A549 (cell line): ENCODE data around the gene ABCB1.

Source experiments
- EHMT2 ChIP-seq: fragments of 200-600 bp; sonication (generic); IDR thresholded peaks from 2 replicates; pipeline ENCODE4 v1.6.1; 2016; ENCODE audit warnings: antibody characterized with exemption, low read depth, mild to moderate bottlenecking, moderate library complexity
- HOXB5 ChIP-seq: fragments of 250-450 bp; sonication (Bioruptor Pico); IDR thresholded peaks from 2 replicates; pipeline ENCODE4 v1.5.0; 2020; ENCODE audit warnings: mild to moderate bottlenecking, moderate library complexity
- MAX ChIP-seq: IDR thresholded peaks from 2 replicates; pipeline ENCODE4 v1.6.1; 2012
- MYC ChIP-seq: IDR thresholded peaks from 2 replicates; pipeline ENCODE4 v1.6.1; 2012; ENCODE audit warnings: mild to moderate bottlenecking, inconsistent platforms, low read length, improper control_type of control experiment, borderline replicate concordance
- PHF8 ChIP-seq: fragments of 200-600 bp; sonication (generic); IDR thresholded peaks from 2 replicates; pipeline ENCODE4 v1.6.1; 2016; ENCODE audit warnings: low read depth, mild to moderate bottlenecking, antibody characterized with exemption, moderate library complexity, borderline replicate concordance
- POLR2A ChIP-seq: IDR thresholded peaks from 2 replicates; pipeline ENCODE4 v1.6.1; 2012; ENCODE audit warnings: mild to moderate bottlenecking, low read length
- POLR2AphosphoS2 ChIP-seq: conservative IDR thresholded peaks from 2 replicates; pipeline ENCODE4 v1.6.1; 2012; ENCODE audit warnings: low read length, improper control_type of control experiment, inconsistent platforms
- RAD21 ChIP-seq, 2 experiments: fragments of >200 bp in 1 of 2; sonication (Bioruptor Twin) in 1 of 2; formaldehyde crosslinking in 1 of 2; IDR thresholded peaks in 1 of 2; conservative IDR thresholded peaks in 1 of 2; 2 replicates in 1 of 2; 3 replicates in 1 of 2; pipeline ENCODE4 v1.6.1; 2012 to 2018; ENCODE audit warnings: inconsistent platforms in 1 of 2
- RCOR1 ChIP-seq: fragments of 150-350 bp; IDR thresholded peaks from 2 replicates; pipeline ENCODE4 v1.6.1; 2014; ENCODE audit warnings: antibody characterized with exemption, low read length, low read depth
- REST ChIP-seq: fragments of 200-600 bp; sonication (generic); IDR thresholded peaks from 2 replicates; pipeline ENCODE4 v1.6.1; 2016; ENCODE audit warnings: antibody characterized with exemption, mild to moderate bottlenecking, moderate library complexity
- SREBF2 ChIP-seq: fragments of 450-650 bp; IDR thresholded peaks from 2 replicates; pipeline ENCODE4 v1.6.1; 2014; ENCODE audit warnings: mild to moderate bottlenecking, moderate library complexity

- no peak for TF ChIP-seq RAD21 (conservative IDR thresholded peaks at IDR 0.05 in 1 of 2, IDR thresholded peaks at IDR 0.05 in 1 of 2)
- TF ChIP-seq RCOR1, result no peak
- no peak for TF ChIP-seq POLR2AphosphoS2
- no peak for TF ChIP-seq EHMT2
- TF ChIP-seq MAX, result no peak
- TF ChIP-seq POLR2A, result no peak
- no peak for TF ChIP-seq MYC
- no peak for TF ChIP-seq HOXB5 (CRISPR knock-in tag)
- TF ChIP-seq REST, result no peak
- TF ChIP-seq PHF8, result no peak
- TF ChIP-seq SREBF2, result no peak
Observed at GRCh38 chr7:87545760-87546159, 54.9 kb downstream of the ABCB1 start.
